Stimulated activated CD4-positive, alpha-beta T cell treated with anti-CD3 and anti-CD28 coated beads, Interleukin-4, amount 100 ng/mL, for 24 hours (primary cell): ENCODE results near the gene ATP6V1F.

Source experiments
- DNase-seq: peaks from one replicate; pipeline ENCODE4 v3.0.0-alpha.2; 2020

ATP6V1F gene

DNA sequence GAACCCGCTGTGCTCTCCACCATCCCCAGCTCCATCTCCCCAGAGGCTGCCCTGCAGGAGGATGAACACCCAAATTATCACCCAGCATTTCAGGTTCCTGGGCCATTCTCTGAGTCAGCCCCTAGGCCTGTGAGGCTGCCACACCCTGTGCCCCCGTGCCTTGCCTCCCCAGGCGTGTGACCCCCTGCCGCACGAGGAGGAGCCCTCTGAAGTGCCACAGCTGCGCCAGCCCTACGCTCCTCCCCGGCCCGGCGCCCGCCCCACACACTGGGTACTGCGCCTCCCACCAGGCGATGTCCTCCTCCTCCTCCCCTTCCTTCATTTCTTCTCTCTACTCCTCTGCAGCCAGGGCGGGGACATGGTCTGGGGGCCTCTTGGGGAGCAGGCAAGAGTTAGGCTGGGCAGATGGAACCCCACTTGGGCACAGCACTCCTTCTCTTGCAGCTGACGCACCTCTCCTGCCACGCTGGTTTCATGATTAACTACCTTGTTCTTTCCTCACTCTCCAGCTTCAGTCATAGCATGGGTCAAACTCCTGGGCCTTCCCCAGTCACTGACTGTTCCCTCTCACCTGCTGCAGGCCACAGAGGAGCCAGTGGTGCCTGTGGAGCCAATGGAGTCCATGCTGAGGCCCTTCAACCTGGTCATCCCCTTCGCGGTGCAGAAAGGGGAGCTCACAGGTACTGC, 12.7 kb upstream of the ATP6V1F start:
- no peak for DNase-seq

GRCh38 chr7:128852537-128853254, 10.0 kb upstream of the ATP6V1F start:
- DNase-seq: no peak

- no peak for DNase-seq
Measured at GRCh38 chr7:128853799-128854198, 8.9 kb upstream of the ATP6V1F start.

GRCh38 chr7:128854396-128854795, 8.3 kb upstream of the ATP6V1F start:
- DNase-seq: no peak

GRCh38 chr7:128855559-128855958, 7.1 kb upstream of the ATP6V1F start:
- DNase-seq: no peak

DNA sequence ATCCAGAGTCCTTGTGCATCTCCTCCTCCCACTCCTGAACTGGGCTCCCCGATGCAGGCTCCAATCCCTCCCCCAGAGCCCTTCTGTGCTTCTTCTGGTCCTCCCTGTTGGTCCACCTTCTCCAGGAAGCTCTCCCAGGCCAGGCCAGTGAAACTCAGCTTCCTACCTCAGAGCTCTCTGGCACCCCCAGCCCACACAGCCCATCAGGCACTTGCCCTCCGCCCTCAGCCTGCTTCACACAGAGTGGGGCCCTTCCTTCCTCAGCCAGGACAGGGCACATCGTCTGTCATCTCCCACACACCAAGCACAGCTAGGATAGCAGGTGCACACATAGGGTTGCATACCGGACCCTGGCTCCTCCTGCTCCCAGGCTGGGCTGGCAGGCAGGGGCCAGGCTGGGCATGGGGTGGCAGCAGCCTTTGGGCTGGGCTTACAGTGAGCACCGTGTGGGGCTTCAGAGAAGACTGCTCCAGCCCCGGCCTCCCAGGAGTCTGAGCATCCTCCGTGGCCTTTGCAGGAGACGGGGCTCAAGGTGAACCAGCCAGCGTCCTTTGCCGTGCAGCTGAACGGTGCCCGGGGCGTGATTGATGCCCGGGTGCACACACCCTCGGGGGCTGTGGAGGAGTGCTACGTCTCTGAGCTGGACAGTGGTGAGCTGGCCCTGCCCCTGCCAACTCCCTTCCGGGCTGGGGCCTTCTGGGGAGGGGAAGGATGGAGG, 6.5 kb upstream of the ATP6V1F start:
- DNase-seq: no peak

GRCh38 chr7:128858380-128859231, 4.0 kb upstream of the ATP6V1F start:
- no peak for DNase-seq

DNA sequence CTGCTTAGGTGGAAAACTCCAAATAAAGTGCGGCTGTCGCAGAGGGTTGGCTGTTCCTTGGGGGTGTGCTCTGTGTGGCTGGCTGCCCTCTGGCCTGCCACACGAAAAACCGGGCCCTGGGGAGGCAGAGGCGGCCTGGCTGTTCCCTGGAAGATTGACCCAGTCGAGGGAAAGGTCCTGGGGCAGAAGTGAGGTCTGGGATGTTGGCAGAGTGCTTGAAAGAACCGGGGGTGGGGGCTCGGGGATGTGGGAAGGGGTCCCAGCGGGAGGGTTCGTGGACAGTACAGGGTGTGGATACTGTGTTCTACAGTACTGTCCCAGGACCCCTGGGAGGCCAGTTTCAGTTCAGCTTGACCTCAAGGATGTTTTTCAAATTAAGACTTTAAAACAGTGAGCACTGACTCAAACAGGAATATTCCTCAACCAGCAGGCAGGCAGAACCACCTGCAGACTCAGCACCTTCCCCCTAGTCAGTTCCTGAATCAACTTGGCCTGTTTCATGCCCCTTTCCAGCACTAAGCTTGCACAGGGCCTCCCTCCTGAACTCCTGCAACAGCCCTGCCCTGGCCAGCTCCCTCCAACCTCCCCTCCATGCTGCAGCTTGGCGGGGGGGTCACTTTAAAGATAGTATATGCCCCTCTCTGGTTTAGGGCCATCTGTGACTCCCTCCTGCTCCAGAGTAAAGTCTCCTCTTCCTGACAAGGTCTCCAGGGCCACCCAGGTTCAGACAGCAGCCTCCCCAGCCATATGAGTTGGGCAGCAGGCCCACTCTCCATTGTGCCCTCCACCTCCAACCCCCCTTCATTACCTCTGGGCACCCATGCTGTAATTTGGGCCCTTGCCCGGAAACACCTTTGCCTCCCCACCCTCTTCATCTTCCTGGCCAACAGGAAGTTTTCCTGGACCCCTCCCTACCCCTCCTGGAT, 3.2 kb upstream of the ATP6V1F start:
- DNase-seq: no peak

DNA sequence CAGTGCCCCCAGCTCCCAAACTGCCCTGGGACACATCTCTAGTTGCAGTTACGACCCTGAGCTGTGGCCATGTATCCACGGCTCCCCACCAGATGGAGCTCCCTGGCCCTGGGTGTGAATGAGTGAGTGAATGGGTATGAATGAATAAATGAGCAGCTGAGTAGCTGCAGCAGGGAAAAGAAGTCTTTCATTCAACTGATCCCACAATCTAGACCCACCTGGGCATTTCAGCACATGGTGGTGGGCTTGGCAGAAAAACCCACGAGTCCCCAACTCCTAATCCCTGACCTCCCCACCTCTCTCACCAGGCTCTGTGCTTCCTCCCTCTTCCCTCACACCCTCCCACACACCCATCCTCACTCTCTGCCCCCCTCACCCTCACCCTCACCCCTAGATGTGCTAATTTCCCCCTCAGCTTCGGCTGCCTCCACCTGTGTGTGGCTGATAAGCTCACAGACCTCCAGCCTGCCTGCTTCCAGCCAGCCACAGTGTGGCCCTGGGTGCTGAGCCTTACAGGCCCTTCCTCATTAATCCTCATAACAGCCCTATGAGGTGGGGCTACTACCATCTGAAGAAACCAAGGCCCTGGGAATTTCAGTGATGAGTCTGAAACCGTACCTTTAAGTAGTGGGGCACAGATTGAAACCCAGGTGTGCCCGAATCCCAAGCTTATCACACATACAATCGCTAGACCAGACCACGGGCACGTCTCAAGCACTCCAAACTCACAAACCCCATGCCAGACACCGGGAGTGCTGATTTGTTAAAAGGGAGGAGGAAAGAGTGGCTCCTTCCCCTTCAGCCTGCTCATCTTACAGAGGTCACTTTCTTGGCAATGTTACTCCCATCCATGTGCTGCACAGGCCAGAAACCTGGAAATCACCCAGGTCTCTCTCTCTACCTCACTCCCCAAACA, 2.2 kb upstream of the ATP6V1F start:
- no peak for DNase-seq

DNA sequence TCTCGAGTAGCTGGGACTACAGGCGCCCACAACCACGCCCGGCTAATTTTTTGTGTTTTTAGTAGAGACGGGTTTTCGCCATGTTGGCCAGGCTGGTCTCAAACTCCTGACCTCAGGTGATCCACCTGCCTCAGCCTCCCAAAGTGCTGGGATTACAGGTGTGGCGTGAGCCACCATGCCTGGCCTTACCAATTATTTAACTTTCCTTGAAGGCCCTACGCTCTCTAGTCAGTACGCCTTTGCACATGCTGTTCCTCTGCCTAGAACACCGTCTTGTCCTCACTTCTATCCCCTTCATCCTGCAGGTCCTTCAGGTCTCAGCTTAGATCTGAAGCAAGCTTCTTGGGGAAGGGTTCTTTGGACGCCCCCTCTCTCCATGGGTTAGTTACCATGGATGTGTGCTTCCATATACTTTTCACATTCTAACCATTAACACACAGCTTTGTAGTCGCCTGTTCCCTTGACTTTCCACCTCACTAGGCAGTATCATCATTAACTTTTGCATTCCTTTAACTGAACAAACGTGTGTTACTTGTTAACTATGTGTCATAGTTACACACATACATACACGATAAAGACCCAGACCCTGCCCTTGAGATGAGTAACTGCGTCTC, 592 bp upstream of the ATP6V1F start:
- DNase-seq: no peak

- peak; percentile 61 for DNase-seq
Measured at GRCh38 chr7:128863433-128863989, 855 bp downstream of the ATP6V1F start.

- no peak for DNase-seq
Measured at GRCh38 chr7:128865303-128865702, 2.6 kb downstream of the ATP6V1F start.

DNA sequence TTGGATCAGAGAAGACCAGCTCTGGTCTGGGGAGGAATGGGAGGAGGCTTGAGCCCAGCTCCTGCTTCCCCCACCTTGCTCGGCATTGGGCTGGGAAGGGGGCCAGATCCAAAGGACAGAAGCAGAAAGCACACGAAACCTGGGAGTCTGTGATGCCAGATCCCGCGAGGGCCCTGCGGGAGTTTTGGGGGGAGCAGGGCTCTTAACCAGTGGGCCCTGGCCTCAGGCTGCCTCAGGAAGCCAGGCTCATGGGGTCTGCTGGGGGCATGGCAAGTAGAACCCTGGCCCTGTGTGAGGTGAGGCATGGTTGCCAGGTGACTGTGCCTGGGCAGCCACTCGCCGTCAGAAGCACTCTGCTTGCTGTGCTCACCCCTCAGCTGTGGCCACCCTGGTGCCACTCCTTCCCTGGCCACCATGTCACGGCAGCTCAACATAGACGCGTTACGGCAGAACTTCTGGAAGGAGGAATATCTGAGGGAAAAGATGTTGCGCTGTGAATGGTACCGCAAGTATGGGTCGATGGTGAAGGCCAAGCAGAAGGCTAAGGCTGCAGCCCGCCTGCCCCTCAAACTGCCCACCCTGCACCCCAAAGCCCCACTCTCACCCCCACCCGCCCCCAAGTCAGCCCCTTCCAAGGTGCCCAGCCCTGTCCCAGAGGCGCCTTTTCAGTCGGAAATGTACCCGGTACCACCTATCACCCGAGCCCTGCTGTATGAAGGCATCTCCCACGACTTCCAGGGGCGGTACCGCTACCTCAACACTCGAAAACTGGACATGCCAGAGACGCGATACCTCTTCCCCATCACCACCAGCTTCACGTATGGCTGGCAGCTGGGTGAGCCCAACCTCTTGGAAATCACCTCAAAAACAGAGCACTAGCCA, 3.6 kb downstream of the ATP6V1F start:
- DNase-seq: no peak

DNA sequence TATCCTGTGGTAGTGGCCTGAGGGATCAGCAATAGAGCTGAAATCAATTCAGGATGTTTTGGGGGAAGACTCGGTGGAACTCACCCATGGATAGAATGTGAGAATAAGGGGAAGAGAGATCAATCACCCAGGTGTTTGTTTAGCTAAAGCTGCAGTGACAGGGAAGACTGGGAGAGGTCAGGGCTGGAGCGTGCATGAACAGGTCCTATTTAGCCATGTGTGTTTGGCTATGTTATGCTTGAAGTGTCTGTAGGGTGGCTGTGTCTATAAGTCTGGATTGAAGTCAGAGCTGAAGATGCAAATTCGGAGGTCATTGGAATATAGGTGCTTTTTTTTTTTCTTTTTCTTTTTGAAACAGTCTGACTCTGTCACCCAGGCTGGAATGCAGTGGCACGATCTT, 4.6 kb downstream of the ATP6V1F start:
- no peak for DNase-seq

DNA sequence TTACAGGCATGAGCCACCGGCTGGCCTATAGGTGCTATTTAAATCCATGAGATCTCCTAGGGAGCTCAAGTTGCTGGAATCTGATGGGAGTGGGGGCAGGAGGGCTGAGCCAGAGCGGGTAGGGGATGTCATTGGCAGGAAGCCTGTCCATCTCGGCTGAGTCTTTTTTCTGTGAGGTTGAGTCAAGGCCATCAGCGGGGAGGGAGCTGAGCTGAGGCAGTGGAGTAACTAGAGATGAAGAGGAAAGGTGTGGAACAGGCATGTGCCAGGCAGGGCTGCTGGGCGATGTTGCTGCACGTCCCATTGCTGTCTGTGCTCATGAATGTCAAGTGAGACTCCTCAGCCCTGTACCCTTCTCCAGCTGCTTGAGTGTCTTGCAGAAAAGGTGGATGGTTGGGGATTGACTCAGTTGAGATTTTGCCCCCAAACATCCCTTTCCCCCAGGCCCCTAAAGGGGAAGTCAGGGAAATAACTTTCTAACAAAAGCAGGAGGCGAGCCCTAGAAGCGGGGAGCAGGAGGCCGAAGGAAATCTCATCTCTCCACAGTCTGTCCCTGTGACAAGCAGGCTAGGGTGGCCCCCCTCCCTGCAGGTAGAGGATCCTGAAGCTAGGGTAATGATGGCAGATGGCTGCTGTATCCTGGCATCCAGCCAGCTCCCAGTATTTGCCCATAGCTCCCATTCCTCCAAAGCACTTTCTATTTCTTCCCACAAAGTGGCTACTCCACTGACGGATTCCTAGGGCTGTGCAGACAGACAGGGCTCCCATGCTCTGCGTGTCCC, 5.4 kb downstream of the ATP6V1F start:
- DNase-seq: no peak

DNA sequence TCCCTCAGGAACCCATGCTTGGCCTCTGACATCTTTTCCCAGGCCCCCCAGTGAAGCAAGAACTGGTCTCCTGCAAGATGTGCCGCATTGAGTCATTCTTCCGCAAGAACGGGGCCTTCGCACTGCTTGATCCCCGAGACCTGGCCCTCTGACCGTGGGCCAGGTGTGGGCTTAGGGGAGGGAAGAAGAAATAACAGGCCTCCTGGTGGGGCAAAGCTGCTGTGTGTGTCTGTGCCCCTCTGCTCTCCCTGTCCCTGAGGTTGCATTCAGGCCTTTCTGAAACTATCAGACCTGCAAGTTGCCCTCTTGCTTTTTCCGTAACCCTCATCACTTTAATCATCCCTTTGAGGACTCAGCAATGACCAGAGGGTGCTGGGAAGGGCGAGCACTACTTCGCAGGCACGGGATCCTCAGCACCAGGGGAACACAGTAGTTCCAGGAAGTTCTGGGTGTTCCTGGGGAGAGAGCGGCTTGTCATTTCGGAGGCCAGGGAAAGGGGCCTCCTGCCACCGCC, 6.0 kb downstream of the ATP6V1F start:
- no peak for DNase-seq

DNA sequence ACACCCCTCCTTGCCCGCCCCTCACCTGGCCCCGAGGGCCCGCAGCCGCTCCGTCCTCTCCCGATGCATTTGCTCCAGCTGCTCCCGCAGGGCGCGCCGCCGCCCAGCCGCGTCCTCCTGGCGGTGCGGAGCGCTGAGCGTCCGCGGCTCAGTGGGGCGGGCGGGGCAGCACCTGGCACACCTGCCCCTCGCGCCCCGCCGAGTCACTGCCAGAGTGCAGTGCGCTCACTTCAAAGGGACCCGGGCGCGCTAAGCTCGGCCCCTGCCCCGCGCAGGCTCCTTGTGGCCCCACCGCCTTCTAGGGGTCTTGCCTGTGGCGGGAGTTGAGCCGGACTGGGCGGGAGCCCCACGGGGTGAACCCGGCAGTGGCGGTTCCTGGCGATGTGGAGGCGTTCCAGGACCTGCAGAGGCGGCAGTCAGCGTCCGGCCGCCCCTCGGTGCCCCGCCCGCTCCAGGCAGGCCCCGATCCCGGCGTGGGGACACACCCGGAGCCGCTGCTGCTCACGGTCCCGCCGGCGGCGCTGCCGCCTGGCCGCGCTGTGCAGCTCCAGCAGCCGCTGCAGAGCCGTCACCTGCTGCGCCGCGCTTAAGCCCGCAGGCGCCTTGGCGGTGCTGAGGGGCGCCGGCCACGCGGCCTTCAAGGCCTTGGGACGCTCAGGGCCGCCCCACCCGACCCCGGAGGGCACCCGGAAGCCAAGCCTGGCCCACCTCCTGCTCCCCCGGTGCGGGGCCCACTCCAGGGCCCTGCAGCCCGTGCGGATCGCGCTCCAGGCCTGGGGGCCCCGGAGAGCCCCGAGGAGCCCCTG, 6.7 kb downstream of the ATP6V1F start:
- DNase-seq: peak; percentile 32
